Sigmoid colon (tissue), 7 donors: ENCODE results near the gene ITGB5. TPM values are rescaled to one million over a fixed set of nuclear protein-coding genes. Genes with fewer than 3 reads are reported as not detected.

Experiments
- DNase-seq: peaks from one replicate; pipeline ENCODE4 v3.0.0-alpha.2; 2019
- H3K27ac ChIP-seq, 4 donors: fragments of 200-600 bp; sonication (generic); one replicate each; pipeline ENCODE4 v1.5.1; 2016 to 2019; ENCODE audit warnings: mild to moderate bottlenecking in 1 of 4
- H3K27me3 ChIP-seq, 3 donors: fragments of 200-600 bp; sonication (generic); one replicate each; pipeline ENCODE4 v1.5.1; 2019; ENCODE audit warnings: mild to moderate bottlenecking in 1 of 3
- H3K36me3 ChIP-seq, 4 donors: fragments of 200-600 bp; sonication (generic); one replicate each; pipeline ENCODE4 v1.5.1; 2016 to 2019
- H3K4me1 ChIP-seq, 4 donors: fragments of 200-600 bp; sonication (generic); one replicate each; pipeline ENCODE4 v1.5.1; 2017 to 2019
- H3K4me3 ChIP-seq, 4 donors: fragments of 200-600 bp; sonication (generic); one replicate each; pipeline ENCODE4 v1.5.1; 2017 to 2019; ENCODE audit warnings: mild to moderate bottlenecking in 2 of 4, moderate library complexity in 1 of 4
- H3K9me3 ChIP-seq, 4 donors: fragments of 200-600 bp in 3 of 4; sonication (generic) in 3 of 4; one replicate each; pipeline versions ENCODE4 v1.5.1 to v1.6.1; 2013 to 2019
- EP300 ChIP-seq, 4 donors: sonication (generic); formaldehyde crosslinking; IDR thresholded peaks; one replicate each; pipeline ENCODE4 v1.6.1; 2017; ENCODE audit warnings: antibody characterized with exemption in 4 of 4
- POLR2A ChIP-seq, 2 donors: fragments of 450-650 bp; IDR thresholded peaks; one replicate each; pipeline ENCODE4 v1.6.1; 2016; ENCODE audit warnings: antibody characterized with exemption in 2 of 2, mild to moderate bottlenecking in 2 of 2, moderate library complexity in 2 of 2
- POLR2AphosphoS5 ChIP-seq, 4 donors: sonication (generic); formaldehyde crosslinking; IDR thresholded peaks; one replicate each; pipeline ENCODE4 v1.6.1; 2017; ENCODE audit warnings: antibody characterized with exemption in 4 of 4
- WGBS, 2 donors: extraction: QIAGEN DNeasy Blood & Tissue Kit; methylation state at CpG; one replicate each; pipeline ENCODE4 v1.1.7; 2013; 5-methylcytosine and 5-hydroxymethylcytosine counted together
- intact Hi-C: fragments of 100-400 bp; cut with DNase I; formaldehyde crosslinking; loops from one replicate; pipeline ENCODE4 v1.15.1; 2023
- polyA plus RNA-seq, 3 donors: library from polyadenylated mRNA; stranded (reverse); fragments of 200-250 nt; gene quantifications; one replicate each; pipeline ENCODE4 v1.2.3, GENCODE V29; 2013
- total RNA-seq, 4 donors: library from RNA; depleted of rRNA; stranded (reverse); fragments of >200 nt; gene quantifications; one replicate each; pipeline ENCODE4 v1.1.0, GENCODE V29; 2016
- TF ChIP-seq, protein P1 (sequence below), 4 experiments: fragments of 450-650 bp in 3 of 4; fragments of 200-600 bp in 1 of 4; IDR thresholded peaks; one replicate each; pipeline ENCODE4 v1.5.1; 2016 to 2019; ENCODE audit warnings: antibody characterized with exemption in 4 of 4, mild to moderate bottlenecking in 3 of 4, moderate library complexity in 2 of 4
- donor health status: healthy with polysubstance abuse.
- donor health status: Bipolar disorder and iron deficiency.
- donor health status: healthy.

Gene ITGB5
- total and polyA plus RNA-seq, 7 donors, result 15.0 to 203 (median 89.2) TPM

DNA sequence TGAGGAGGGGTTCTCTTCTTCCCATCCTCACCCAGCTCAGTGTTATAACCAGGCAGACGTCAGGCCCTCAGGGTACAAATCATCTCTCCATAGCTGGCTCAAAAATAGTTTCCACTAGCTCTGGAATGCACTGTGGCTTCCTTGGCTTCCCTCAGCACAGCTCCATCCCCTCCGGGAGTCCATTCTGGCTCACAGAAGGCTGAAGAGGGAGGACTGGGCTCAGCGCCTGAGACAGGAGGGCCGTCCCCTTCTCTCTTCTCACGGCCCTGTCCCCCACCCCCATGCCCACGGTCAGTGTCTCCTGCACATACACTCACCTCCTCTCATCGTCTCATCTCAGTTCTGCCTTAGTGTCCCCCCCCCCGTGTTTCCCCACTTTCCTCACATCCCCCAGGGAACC lies 106.8 kb downstream of the ITGB5 start:
- peak; percentile 92 for DNase-seq
- intact Hi-C loops, result loop anchor here (5.0 to 10.0 kb wide), 2 partner anchors 57 to 274 kb away; partner anchors contain the start of gene HEG1
- WGBS, 2 donors, result 53 to 73% methylated on average over 8 of the region's 8 CpGs
- H3K36me3 ChIP-seq, result no peaks in the 10 kb centered on the region
- peak overlapping the region in 1 of 4 donors; percentile 6 for H3K4me3 ChIP-seq
- no peaks in the 10 kb centered on the region for H3K27me3 ChIP-seq
- H3K27ac ChIP-seq, result peak overlapping the region; percentile 81 to 94 (median 92)
- H3K9me3 ChIP-seq, result no peaks in the 10 kb centered on the region
- TF ChIP-seq POLR2AphosphoS5 (IDR thresholded peaks at IDR 0.05), result peak in 1 of 4 donors; percentile 33
- TF ChIP-seq EP300 (IDR thresholded peaks at IDR 0.05), result no peak
- TF ChIP-seq, protein P1, sequence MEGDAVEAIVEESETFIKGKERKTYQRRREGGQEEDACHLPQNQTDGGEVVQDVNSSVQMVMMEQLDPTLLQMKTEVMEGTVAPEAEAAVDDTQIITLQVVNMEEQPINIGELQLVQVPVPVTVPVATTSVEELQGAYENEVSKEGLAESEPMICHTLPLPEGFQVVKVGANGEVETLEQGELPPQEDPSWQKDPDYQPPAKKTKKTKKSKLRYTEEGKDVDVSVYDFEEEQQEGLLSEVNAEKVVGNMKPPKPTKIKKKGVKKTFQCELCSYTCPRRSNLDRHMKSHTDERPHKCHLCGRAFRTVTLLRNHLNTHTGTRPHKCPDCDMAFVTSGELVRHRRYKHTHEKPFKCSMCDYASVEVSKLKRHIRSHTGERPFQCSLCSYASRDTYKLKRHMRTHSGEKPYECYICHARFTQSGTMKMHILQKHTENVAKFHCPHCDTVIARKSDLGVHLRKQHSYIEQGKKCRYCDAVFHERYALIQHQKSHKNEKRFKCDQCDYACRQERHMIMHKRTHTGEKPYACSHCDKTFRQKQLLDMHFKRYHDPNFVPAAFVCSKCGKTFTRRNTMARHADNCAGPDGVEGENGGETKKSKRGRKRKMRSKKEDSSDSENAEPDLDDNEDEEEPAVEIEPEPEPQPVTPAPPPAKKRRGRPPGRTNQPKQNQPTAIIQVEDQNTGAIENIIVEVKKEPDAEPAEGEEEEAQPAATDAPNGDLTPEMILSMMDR (IDR thresholded peaks at IDR 0.05), result no peak
- TF ChIP-seq POLR2A (IDR thresholded peaks at IDR 0.05), result no peak
- H3K4me1 ChIP-seq, result peaks cover 0 to 71% (median 62%) of the 10 kb centered on the region in 4 donors

DNA sequence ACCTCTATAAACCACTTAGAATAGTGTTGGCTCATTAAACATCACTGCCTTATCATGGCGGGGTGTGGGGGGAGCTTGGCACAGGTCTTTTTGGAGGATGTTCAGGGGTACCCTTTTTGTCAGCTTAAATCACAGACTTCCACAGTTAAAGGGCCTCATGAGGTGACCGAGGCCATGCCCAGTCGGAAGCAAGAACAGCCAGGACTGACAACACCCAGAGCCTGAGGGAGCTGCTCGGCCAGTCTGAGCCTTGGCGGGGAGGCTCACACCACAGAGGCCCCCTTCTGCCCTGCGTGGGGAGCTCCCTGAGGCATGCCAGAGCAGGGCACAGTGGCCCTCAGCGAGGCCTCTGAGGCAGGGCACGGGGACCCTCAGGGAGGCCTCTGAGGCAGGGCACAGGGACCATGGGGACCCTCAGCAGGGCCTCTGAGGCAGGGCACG lies 107.4 kb downstream of the ITGB5 start:
- no peak overlapping the region for H3K4me3 ChIP-seq
- no peaks in the 10 kb centered on the region for H3K36me3 ChIP-seq
- 83 to 90% methylated on average over 9 of the region's 9 CpGs for WGBS, 2 donors
- no peaks in the 10 kb centered on the region for H3K27me3 ChIP-seq
- H3K27ac ChIP-seq, result peak overlapping the region; percentile 81 to 94 (median 92)
- DNase-seq, result no peak
- no peaks in the 10 kb centered on the region for H3K9me3 ChIP-seq
- H3K4me1 ChIP-seq, result peaks cover 0 to 77% (median 66%) of the 10 kb centered on the region in 4 donors
- TF ChIP-seq POLR2A (IDR thresholded peaks at IDR 0.05), result no peak
- TF ChIP-seq POLR2AphosphoS5 (IDR thresholded peaks at IDR 0.05), result peak in 2 of 4 donors; percentile 1 to 31
- no peak for TF ChIP-seq EP300 (IDR thresholded peaks at IDR 0.05)
- TF ChIP-seq, protein P1 (IDR thresholded peaks at IDR 0.05), result no peak
- intact Hi-C loops, result loop anchor here (5.0 to 10.0 kb wide), 2 partner anchors 58 to 275 kb away; partner anchors contain the start of gene HEG1

- 85 to 91% methylated on average over 7 of the region's 7 CpGs for WGBS, 2 donors
- Histone ChIP-seq H3K27me3 (no peaks in the 10 kb centered on the region), H3K36me3 (no peaks in the 10 kb centered on the region), H3K4me3 (no peak overlapping the region), H3K9me3 (no peaks in the 10 kb centered on the region), H3K4me1 (peaks cover 0 to 84% (median 72%) of the 10 kb centered on the region in 4 donors), H3K27ac (peak overlapping the region; percentile 81 to 94 (median 92))
- no peak for DNase-seq
- intact Hi-C loops, result no loop called here
- TF ChIP-seq POLR2AphosphoS5 (IDR thresholded peaks at IDR 0.05), result no peak
- no peak for TF ChIP-seq EP300 (IDR thresholded peaks at IDR 0.05)
- TF ChIP-seq, protein P1 (IDR thresholded peaks at IDR 0.05), result no peak
- TF ChIP-seq POLR2A (IDR thresholded peaks at IDR 0.05), result no peak
Measured at GRCh38 chr3:124779116-124779515, 108.0 kb downstream of the ITGB5 start.

DNA sequence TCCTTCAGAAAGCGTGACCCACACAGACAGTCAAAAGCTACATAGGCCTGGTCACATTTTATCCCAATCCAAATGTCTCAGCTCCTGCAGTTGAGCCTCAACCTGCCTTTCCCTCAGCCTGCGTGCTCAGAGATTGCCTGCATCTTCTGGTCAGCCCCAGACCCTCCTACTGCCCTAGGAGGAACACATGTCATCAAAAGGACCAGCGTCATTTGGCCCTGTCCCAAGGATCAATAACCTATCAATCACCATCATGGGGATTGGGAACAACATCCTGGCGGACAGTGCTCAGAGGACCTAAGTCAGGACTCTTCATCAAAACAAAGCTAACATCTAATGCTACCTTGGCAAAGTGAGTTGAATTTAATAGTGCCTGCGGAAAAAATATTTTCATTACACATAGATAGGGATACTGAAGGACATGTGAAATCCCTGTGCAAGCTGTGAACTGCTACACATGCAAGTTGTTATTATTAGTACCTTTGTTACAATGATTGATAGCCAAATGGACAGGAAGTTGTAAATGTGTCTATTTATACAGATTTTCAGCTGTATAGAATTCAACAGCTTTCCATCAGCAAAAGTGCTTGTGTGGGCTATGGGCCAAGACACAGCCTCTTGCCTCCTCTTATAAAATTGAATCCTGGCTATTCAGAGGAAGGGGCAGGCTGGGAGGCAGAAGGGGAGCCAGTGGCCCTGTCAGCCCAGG lies 109.2 kb downstream of the ITGB5 start:
- TF ChIP-seq POLR2AphosphoS5 (IDR thresholded peaks at IDR 0.05), result no peak
- TF ChIP-seq, protein P1 (IDR thresholded peaks at IDR 0.05), result no peak
- no peak for TF ChIP-seq POLR2A (IDR thresholded peaks at IDR 0.05)
- TF ChIP-seq EP300 (IDR thresholded peaks at IDR 0.05), result no peak
- H3K27ac ChIP-seq, result peak overlapping the region in 3 of 4 donors; percentile 91 to 94 (median 94)
- DNase-seq, result no peak
- no peaks in the 10 kb centered on the region for H3K27me3 ChIP-seq
- H3K4me3 ChIP-seq, result no peak overlapping the region
- H3K36me3 ChIP-seq, result no peaks in the 10 kb centered on the region
- peaks cover 0 to 96% (median 84%) of the 10 kb centered on the region in 4 donors for H3K4me1 ChIP-seq
- no peaks in the 10 kb centered on the region for H3K9me3 ChIP-seq
- WGBS, 2 donors, result 85 to 87% methylated on average over 5 of the region's 5 CpGs
- intact Hi-C loops, result no loop called here
